Renal cortical epithelial cell (primary cell): Measurements from ENCODE around the gene ATF7. TPM values are rescaled to one million over a fixed set of nuclear protein-coding genes. Genes with fewer than 3 reads are reported as not detected.

Experiments
- DNase-seq: peaks from one replicate; pipeline ENCODE4 v3.0.0-alpha.2; 2011; ENCODE audit warnings: low read depth
- total RNA-seq: library from RNA; depleted of rRNA; stranded (reverse); fragments of >200 nt; gene quantifications from 2 replicates; pipeline ENCODE4 v1.2.3, GENCODE V29; 2014

ATF7 gene
- total RNA-seq, 1 donor from 2014 or later: 12.8 TPM

DNA sequence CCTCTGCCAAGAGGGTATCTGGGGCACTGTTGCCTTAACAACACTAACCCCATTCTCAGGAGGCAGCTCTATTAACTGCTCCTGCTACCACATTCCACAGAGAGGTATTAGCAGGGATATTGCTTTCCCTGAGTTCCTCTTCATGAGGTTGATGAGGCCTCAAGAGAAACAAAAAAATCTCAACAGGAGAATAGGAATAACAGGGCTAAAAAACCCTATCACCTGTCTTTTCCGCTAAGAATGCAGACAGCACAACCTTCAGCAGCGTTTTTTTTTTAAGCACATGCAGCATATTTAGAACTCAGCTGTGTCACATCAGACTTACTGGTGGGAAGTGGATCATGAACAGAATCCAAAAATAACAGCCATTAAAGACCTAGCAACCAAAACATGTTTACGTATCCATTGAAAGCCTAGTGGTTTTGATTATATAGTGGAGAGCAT lies 29.2 kb downstream of the ATF7 start:
- DNase-seq: peak; percentile 68

- DNase-seq: no peak
These were observed 31.1 kb downstream of the ATF7 start for GRCh38 chr12:53594897-53595615.

DNA sequence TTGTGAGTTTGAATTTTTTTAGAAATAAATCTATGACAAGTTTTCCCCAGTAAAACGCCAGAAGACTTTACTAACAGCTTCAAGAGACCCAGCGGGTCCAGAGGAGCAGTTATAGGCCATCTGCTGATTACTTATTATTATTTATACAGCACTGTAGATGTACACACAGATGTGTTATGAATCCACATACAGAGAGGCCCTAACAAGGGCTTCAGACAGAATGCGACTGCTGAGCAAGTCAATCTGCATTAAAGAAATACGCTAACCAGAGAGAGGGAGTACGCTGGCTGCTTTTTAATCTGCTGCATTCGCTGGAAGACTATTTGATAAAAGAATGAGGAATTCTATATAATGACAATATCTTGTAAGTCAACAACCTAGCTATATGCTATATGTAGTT lies 32.5 kb downstream of the ATF7 start:
- no peak for DNase-seq

DNA sequence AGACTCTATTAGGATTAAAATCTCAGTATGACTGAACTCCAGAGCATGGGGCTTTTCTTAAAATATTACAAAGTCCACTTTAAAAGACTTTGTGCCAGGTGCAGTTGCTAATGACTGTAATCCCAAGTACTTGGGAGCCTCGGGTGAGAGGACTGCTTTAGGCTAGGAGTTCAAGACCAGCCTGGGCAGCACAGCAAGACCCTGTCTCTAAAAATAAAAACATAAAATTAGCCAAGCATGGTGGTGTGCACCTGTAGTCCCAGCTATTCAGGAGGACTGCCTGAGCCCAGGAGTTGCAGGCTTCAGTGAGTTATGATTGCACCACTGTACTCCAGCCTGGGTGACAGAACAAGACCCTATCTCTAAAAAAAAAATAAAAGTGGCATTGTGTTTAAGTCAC lies 33.2 kb downstream of the ATF7 start:
- no peak for DNase-seq

- no peak for DNase-seq
These were observed 33.8 kb downstream of the ATF7 start for GRCh38 chr12:53592426-53592825.

- DNase-seq: no peak
These were observed 34.6 kb downstream of the ATF7 start for GRCh38 chr12:53591301-53592206.

DNA sequence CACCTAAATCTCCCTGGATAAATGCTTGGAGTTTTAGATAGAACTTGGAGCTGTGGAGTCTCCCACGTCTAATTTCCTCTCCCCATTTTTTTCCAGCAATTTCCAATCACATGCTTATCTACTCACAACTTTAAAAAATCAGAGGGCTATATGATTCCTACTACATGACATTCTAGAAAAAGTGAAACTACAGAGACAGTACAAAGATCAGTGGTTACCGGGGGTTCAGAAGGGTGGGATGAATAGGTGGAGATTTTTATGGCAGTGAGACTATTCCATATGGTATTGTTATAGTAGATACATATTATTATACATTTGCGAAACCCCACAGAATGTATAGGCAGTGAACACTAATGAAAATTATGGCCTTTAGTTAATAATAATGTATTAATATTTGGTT lies 35.5 kb downstream of the ATF7 start:
- DNase-seq: no peak

- DNase-seq: no peak
These were observed 36.3 kb downstream of the ATF7 start for GRCh38 chr12:53589915-53590314.

DNA sequence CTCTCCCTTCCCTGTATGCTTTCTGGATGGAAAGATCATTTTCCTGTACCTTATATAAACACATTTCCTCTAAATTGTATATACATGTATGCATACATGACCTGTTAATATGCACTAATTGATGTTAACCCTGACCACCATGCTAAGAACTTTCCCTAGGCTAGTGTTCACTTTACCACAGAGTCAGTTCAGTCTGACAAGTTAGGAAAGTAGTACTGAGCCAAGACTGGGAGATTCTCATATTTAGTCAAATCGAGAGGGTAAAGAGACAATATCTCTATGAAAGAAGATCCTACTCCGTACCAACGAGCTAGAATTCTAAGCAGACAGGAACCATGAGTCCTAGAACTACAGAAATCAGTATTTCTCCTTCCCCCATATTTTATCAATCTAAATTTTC lies 36.8 kb downstream of the ATF7 start:
- DNase-seq: no peak

- no peak for DNase-seq
These were observed 38.1 kb downstream of the ATF7 start for GRCh38 chr12:53588123-53588522.

- peak; percentile 30 for DNase-seq
These were observed 39.4 kb downstream of the ATF7 start for GRCh38 chr12:53586745-53587144.

- no peak for DNase-seq
These were observed 40.6 kb downstream of the ATF7 start for GRCh38 chr12:53585448-53586125.

- DNase-seq: no peak
These were observed 46.6 kb downstream of the ATF7 start for GRCh38 chr12:53579545-53579955.

GRCh38 chr12:53578783-53579182 lies 47.4 kb downstream of the ATF7 start:
- no peak for DNase-seq

GRCh38 chr12:53577941-53578352 lies 48.2 kb downstream of the ATF7 start:
- DNase-seq: no peak

DNA sequence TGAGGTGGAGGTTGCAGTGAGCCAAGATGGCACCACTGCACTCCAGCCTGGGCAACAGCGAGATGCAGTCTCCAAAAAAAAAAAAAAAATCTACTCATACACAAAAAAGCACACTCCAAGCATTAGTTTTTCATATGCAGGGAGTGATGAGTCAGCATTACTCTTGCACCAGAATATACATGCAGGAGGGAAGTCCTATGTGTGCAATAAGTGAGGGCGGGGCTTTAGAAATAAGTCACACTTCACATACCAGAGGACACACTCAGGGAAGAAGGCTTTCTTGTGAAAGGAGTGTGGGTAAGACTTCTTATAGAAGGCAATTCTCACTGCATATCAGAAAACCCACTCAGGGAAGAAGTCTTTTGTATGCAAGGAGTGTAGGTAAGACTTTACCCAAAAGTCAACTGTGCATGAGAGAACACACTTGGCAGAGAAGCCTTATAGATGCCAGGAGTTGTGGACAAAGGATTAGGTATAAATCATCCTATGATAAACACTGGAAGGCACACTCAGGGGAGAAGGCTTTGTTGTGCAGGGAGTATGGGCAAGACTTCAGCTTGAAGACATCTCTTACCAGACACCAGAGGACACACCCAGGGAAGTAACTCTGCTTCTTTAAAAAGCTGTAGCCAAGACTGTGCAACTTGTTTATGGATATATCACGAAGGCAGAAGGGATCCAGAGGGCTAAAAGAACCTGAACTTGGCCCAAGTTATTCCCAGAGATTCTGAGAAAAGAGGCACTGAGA lies 50.5 kb downstream of the ATF7 start:
- peak; percentile 54 for DNase-seq

GRCh38 chr12:53572134-53572758 lies 53.9 kb downstream of the ATF7 start:
- no peak for DNase-seq

DNA sequence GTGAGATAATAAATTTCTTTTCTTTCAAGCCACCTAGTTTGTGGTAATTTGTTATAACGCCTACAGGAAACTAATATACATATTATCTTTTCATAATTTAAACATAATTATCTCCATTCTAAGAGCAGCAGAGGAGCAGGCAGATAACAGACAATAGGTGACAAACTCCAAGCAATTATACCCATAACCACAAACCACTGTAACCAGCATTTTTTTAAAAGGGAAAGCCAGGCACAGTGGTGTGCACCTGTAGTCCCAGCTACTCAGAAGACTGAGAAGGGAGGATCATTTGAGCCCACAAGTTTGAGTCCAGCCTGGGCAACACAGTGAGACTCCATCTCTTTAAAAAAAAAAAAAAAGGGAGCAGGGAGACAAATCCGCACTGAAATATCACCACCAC lies 54.9 kb downstream of the ATF7 start:
- no peak for DNase-seq

- DNase-seq: no peak
These were observed 57.2 kb downstream of the ATF7 start for GRCh38 chr12:53568809-53569557.
